HG03460 (cell line): ENCODE results near the gene MECR.

ENCODE experiments used
- ATAC-seq: cut with Tn5 transposase; IDR thresholded peaks from one replicate; pipeline ENCODE4 v1.9.1; 2021; ENCODE audit not compliant: unreplicated experiment

The MECR gene

GRCh38 chr1:29208442-29208841, 22.3 kb downstream of the MECR start:
- no peak for ATAC-seq

- peak; percentile 71 for ATAC-seq
Measured at GRCh38 chr1:29202584-29203340, 28.0 kb downstream of the MECR start.

GRCh38 chr1:29202053-29202452, 28.7 kb downstream of the MECR start:
- ATAC-seq, result no peak

- no peak for ATAC-seq
Measured at GRCh38 chr1:29201595-29202051, 29.1 kb downstream of the MECR start.

- no peak for ATAC-seq
Measured at GRCh38 chr1:29200906-29201594, 29.7 kb downstream of the MECR start.

- ATAC-seq, result no peak
Measured at GRCh38 chr1:29197993-29198392, 32.7 kb downstream of the MECR start.

GRCh38 chr1:29197590-29197924, 33.2 kb downstream of the MECR start:
- no peak for ATAC-seq

- no peak for ATAC-seq
Measured at GRCh38 chr1:29196863-29197589, 33.7 kb downstream of the MECR start.

GRCh38 chr1:29195881-29196291, 34.8 kb downstream of the MECR start:
- ATAC-seq, result no peak

GRCh38 chr1:29193879-29194455, 36.8 kb downstream of the MECR start:
- no peak for ATAC-seq

GRCh38 chr1:29190718-29191117, 40.0 kb downstream of the MECR start:
- no peak for ATAC-seq

GRCh38 chr1:29186707-29187106, 44.0 kb downstream of the MECR start:
- ATAC-seq, result no peak

GRCh38 chr1:29186252-29186651, 44.5 kb downstream of the MECR start:
- no peak for ATAC-seq

- ATAC-seq, result no peak
Measured at GRCh38 chr1:29183287-29183686, 47.4 kb downstream of the MECR start.

- peak; percentile 85 for ATAC-seq
Measured at GRCh38 chr1:29181413-29182225, 49.1 kb downstream of the MECR start, which contains the start of gene SRSF4. TSS of gene SRSF4 (minus strand) at chr1:29181900. CDS start at chr1:29181752, 148 bp downstream.

- no peak for ATAC-seq
Measured at GRCh38 chr1:29180497-29181412, 50.0 kb downstream of the MECR start.

- no peak for ATAC-seq
Measured at GRCh38 chr1:29179641-29180184, 51.0 kb downstream of the MECR start.

- ATAC-seq, result no peak
Measured at GRCh38 chr1:29177022-29177705, 53.6 kb downstream of the MECR start.

GRCh38 chr1:29176576-29176975, 54.2 kb downstream of the MECR start:
- no peak for ATAC-seq
